Peyer's patch (tissue), 4 donors: Measurements from ENCODE around the gene NAALAD2.

Source experiments
- CTCF ChIP-seq, 6 experiments: fragments of 450-650 bp in 4 of 6; fragments of 200-600 bp in 2 of 6; sonication (generic) in 1 of 6; IDR thresholded peaks; one replicate each; pipeline ENCODE4 v1.5.1; 2017 to 2019; ENCODE audit warnings: antibody characterized with exemption in 6 of 6, mild to moderate bottlenecking in 3 of 6, moderate library complexity in 1 of 6
- POLR2A ChIP-seq, 2 donors: fragments of 450-650 bp; IDR thresholded peaks; one replicate each; pipeline ENCODE4 v1.5.1; 2017; ENCODE audit warnings: antibody characterized with exemption in 2 of 2, mild to moderate bottlenecking in 2 of 2, moderate library complexity in 2 of 2

DNA sequence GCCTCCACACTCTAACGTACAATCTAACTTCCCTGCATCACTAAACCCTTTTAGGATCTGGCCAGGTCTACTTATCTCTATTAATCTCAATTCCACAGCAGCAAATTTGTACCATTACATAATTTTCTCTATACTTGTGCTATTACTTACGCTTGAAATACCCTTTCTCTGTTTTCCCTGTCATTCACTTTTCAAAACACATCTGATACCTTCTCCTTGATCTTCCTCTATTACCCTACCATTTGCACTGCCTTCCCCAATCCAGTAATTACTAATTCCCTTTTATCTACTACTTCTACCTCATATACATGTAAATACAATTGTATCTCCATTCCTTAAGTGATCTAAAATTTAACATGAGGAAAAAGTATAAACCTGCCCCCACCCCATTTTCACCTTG lies 74.4 kb downstream of the NAALAD2 start:
- no peak for TF ChIP-seq POLR2A (IDR thresholded peaks at IDR 0.05)
- no peak for TF ChIP-seq CTCF (IDR thresholded peaks at IDR 0.05)
